ENCODE measurements around the gene CXCR3. TPM values are rescaled to one million over a fixed set of nuclear protein-coding genes. Genes with fewer than 3 reads are reported as not detected.

Gene CXCR3
- total RNA-seq (10 to 100 TPM; 12.5 to 41.5 (median 17.6) TPM), total RNA-seq (7.4 to 95.0 (median 41.8) reads per million in 29 experiments)
- total RNA-seq (2013), result 18.2 TPM

DNA sequence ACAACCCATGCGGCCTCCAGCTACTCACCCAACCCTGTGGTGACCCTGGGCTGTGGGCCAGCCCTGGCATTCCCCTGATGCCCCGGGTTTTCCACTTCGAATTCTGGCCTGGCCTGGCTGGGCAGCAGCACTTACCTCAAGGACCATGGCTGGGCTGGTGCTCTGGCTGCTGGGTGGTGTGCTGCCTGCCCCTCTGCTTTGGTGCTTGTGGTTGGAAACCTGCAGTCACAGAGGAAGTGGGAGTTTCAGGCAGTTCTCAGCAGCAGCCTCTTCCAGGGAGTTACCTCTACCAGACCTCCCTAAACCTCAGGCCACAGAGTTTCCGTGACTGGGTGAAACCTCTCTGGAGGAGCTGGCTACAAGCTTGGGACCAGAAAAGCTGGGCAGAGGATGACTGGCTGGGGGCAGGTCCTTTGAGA is at the start of gene CXCR3:
CXCR3 (minus strand) TSS at position 209 of the 419 bp plus-strand sequence; CDS start at position 147, 62 bp downstream.
- Histone ChIP-seq H3K27ac (ENCODE audit: low read length) (peak within 1 kb of the TSS; percentile 88), H3K27me3 (replicated peaks in 1 of 2; ENCODE audit: control insufficient read depth in 2 of 2, extremely low read depth in 1 of 2, insufficient read depth in 2 of 2, low read length in 1 of 2) (no peaks in the 10 kb centered on the region), H3K4me3 (ENCODE audit: control insufficient read depth in 1 of 2, extremely low read depth in 1 of 2, low read length in 1 of 2) (peak within 1 kb of the TSS; percentile 17 to 62), H3K9me3 (no peaks in the 10 kb centered on the region), H3K4me1 (ENCODE audit: control insufficient read depth in 1 of 2, extremely low read depth in 1 of 2, insufficient read depth in 2 of 2, low read length in 2 of 2) (peaks cover 3 to 87% of the 10 kb centered on the region in 2 experiments), H3K36me3 (ENCODE audit: control insufficient read depth in 2 of 2, extremely low read depth in 1 of 2, insufficient read depth in 1 of 2, low read length in 1 of 2) (peaks cover 0 to 9% of the 10 kb centered on the region in 2 donors)
- peak; percentile 39 to 62 (median 54) for ATAC-seq (replicated peaks in 1 of 4)
- peaks cover 74 to 81% (median 80%) of the 10 kb centered on the region in 3 donors for H3K4me1 Mint-ChIP-seq
- H3K27ac Mint-ChIP-seq, result peak within 1 kb of the TSS; percentile 91 to 95
- peak in 12 of 35 experiments; percentile 17 to 66 (median 38) for DNase-seq
- H3K9me3 Mint-ChIP-seq, result no peaks in the 10 kb centered on the region
- CTCF ChIA-PET, result interaction anchor here in 1 of 2 donors (0.7 to 1.1 kb wide), 2 partner anchors 18 to 34 kb away, joined by 4 read pairs; no protein-coding TSS in a partner anchor
- peaks cover 15% of the 10 kb centered on the region for H3K36me3 Mint-ChIP-seq
- POLR2A ChIA-PET, result no interaction called here
- 0% methylated on average over 2 of the region's 4 CpGs for WGBS (ENCODE audit: insufficient coverage)
- peak within 1 kb of the TSS; percentile 68 to 86 (median 79) for H3K4me3 Mint-ChIP-seq
- no peaks in the 10 kb centered on the region for H3K27me3 Mint-ChIP-seq

GRCh38 chrX:71667328-71668247 is 49.3 kb upstream of the CXCR3 start, which contains the start of gene LOC101059915:
LOC101059915 (plus strand) TSS chrX:71667546.
- Histone ChIP-seq H3K27me3 (replicated peaks in 1 of 2; ENCODE audit: control insufficient read depth in 2 of 2, extremely low read depth in 1 of 2, insufficient read depth in 2 of 2, low read length in 1 of 2) (no peaks in the 10 kb centered on the region), H3K9me3 (no peaks in the 10 kb centered on the region), H3K4me3 (ENCODE audit: control insufficient read depth in 1 of 2, extremely low read depth in 1 of 2, low read length in 1 of 2) (no peak within 1 kb of the TSS), H3K27ac (ENCODE audit: low read length) (no peak within 1 kb of the TSS), H3K4me1 (ENCODE audit: control insufficient read depth in 1 of 2, extremely low read depth in 1 of 2, insufficient read depth in 2 of 2, low read length in 2 of 2) (peaks cover 0 to 34% of the 10 kb centered on the region in 2 experiments), H3K36me3 (ENCODE audit: control insufficient read depth in 2 of 2, extremely low read depth in 1 of 2, insufficient read depth in 1 of 2, low read length in 1 of 2) (no peaks in the 10 kb centered on the region)
- ChIA-PET CTCF (no interaction called here), POLR2A (no interaction called here)
- H3K36me3 Mint-ChIP-seq, result no peaks in the 10 kb centered on the region
- H3K9me3 Mint-ChIP-seq, result no peaks in the 10 kb centered on the region
- H3K4me3 Mint-ChIP-seq, result no peak within 1 kb of the TSS
- H3K27ac Mint-ChIP-seq, result no peak within 1 kb of the TSS
- peaks cover 27 to 33% (median 32%) of the 10 kb centered on the region in 3 donors for H3K4me1 Mint-ChIP-seq
- no peaks in the 10 kb centered on the region for H3K27me3 Mint-ChIP-seq
- 94% methylated on average over 22 of the region's 50 CpGs for WGBS (ENCODE audit: insufficient coverage)
- no peak for DNase-seq
- no peak for ATAC-seq (replicated peaks in 1 of 4)

DNA sequence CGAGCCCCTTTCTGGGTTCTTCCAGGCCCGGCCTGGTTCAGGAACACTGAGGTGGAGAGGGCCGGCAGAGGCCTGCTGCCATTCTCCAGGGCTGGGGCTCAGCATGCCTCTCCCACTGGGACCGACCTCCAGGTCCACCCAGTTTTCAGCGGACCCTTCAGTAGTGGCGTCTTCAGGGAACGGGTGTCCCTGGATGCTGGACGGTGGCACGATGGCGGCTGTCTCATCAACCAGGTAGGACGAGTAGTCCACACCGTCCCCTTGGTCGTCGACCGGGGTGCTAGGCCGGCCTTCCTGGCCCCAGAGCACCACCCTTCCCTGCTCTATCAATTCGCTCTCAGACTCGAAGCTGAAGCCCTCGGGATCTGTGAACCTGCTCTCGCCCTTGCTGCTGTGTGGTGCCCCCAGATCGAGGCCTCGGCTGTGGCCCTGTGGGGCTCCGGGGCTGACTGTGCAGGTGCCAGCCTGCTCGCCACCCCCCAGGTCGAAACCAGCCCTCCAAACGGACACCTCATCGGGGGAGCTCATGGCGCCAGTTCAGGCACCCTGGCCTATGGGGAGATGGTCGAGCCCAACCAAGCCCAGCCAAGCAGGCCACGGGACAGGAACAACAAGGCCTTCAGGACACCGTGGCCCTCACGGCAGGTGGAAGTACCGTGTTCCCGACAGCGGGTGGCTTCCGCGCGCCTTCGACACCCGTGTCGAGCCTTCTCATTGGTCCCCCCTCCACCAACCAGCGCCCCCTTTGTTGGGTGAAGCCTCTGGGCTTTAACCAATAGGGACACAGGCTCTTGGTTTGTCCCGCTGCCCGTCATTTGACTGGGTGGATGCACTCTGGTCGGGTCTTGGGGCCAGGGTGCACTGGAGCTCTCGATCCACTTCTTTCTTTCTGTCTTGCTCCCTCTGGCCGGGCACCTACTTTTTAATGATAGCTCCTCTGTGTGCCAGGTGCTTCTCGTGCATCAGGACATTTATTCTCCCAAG is 48.2 kb upstream of the CXCR3 start:
- no peaks in the 10 kb centered on the region for H3K9me3 Mint-ChIP-seq
- no peaks in the 10 kb centered on the region for H3K9me3 ChIP-seq
- H3K4me3 ChIP-seq (ENCODE audit: control insufficient read depth in 1 of 2, extremely low read depth in 1 of 2, low read length in 1 of 2), result no peak overlapping the region
- DNase-seq, result no peak
- ATAC-seq (replicated peaks in 1 of 4), result no peak
- no peaks in the 10 kb centered on the region for H3K27me3 Mint-ChIP-seq
- CTCF ChIA-PET, result no interaction called here
- H3K4me1 Mint-ChIP-seq, result peaks cover 27 to 33% (median 31%) of the 10 kb centered on the region in 3 donors
- H3K36me3 Mint-ChIP-seq, result no peaks in the 10 kb centered on the region
- no peaks in the 10 kb centered on the region for H3K36me3 ChIP-seq (ENCODE audit: control insufficient read depth in 2 of 2, extremely low read depth in 1 of 2, insufficient read depth in 1 of 2, low read length in 1 of 2)
- POLR2A ChIA-PET, result no interaction called here
- H3K27ac ChIP-seq (ENCODE audit: low read length), result no peak overlapping the region
- 98% methylated on average over 9 of the region's 48 CpGs for WGBS (ENCODE audit: insufficient coverage)
- no peaks in the 10 kb centered on the region for H3K27me3 ChIP-seq (replicated peaks in 1 of 2; ENCODE audit: control insufficient read depth in 2 of 2, extremely low read depth in 1 of 2, insufficient read depth in 2 of 2, low read length in 1 of 2)
- H3K4me3 Mint-ChIP-seq, result no peak overlapping the region
- H3K4me1 ChIP-seq (ENCODE audit: control insufficient read depth in 1 of 2, extremely low read depth in 1 of 2, insufficient read depth in 2 of 2, low read length in 2 of 2), result peaks cover 0 to 37% of the 10 kb centered on the region in 2 experiments
- H3K27ac Mint-ChIP-seq, result no peak overlapping the region

DNA sequence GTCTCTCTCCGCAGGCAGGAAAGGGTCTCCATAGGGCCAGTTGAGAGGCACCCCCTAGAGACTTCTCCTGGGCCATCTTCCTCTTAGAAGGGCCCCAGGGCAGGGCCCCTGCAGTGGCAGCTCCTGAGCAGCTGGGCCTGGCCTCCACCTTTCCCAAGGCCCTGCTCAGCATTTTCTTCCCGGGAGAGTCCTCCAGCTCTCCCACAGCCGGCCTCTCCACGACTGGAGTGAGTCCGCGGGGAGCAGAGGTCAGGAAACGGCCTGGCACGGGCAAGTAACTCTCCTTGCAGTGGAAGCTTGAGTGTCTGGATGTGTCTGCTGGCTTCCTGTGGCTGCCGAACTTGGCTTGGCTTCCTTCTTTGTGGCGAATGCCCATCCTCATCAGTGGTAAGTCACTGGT is 47.4 kb upstream of the CXCR3 start:
- H3K9me3 ChIP-seq, result no peaks in the 10 kb centered on the region
- ChIA-PET POLR2A (no interaction called here), CTCF (interaction anchor here in 1 of 2 donors (0.5 kb wide), 1 partner anchor 713 kb away, joined by 6 read pairs; no protein-coding TSS in a partner anchor)
- H3K27me3 Mint-ChIP-seq, result no peaks in the 10 kb centered on the region
- DNase-seq (no peak), ATAC-seq (replicated peaks in 1 of 4) (no peak)
- no peaks in the 10 kb centered on the region for H3K36me3 Mint-ChIP-seq
- H3K4me1 ChIP-seq (ENCODE audit: control insufficient read depth in 1 of 2, extremely low read depth in 1 of 2, insufficient read depth in 2 of 2, low read length in 2 of 2), result peaks cover 0 to 29% of the 10 kb centered on the region in 2 experiments
- peaks cover 19 to 25% (median 23%) of the 10 kb centered on the region in 3 donors for H3K4me1 Mint-ChIP-seq
- no peak overlapping the region for H3K27ac ChIP-seq (ENCODE audit: low read length)
- no peak overlapping the region for H3K27ac Mint-ChIP-seq
- no peaks in the 10 kb centered on the region for H3K9me3 Mint-ChIP-seq
- no peaks in the 10 kb centered on the region for H3K36me3 ChIP-seq (ENCODE audit: control insufficient read depth in 2 of 2, extremely low read depth in 1 of 2, insufficient read depth in 1 of 2, low read length in 1 of 2)
- no peak overlapping the region for H3K4me3 Mint-ChIP-seq
- WGBS (ENCODE audit: insufficient coverage), result 80% methylated on average over 3 of the region's 10 CpGs
- H3K4me3 ChIP-seq (ENCODE audit: control insufficient read depth in 1 of 2, extremely low read depth in 1 of 2, low read length in 1 of 2), result no peak overlapping the region
- H3K27me3 ChIP-seq (replicated peaks in 1 of 2; ENCODE audit: control insufficient read depth in 2 of 2, extremely low read depth in 1 of 2, insufficient read depth in 2 of 2, low read length in 1 of 2), result no peaks in the 10 kb centered on the region

GRCh38 chrX:71664889-71665491 is 46.7 kb upstream of the CXCR3 start:
- Histone ChIP-seq H3K36me3 (ENCODE audit: control insufficient read depth in 2 of 2, extremely low read depth in 1 of 2, insufficient read depth in 1 of 2, low read length in 1 of 2) (no peaks in the 10 kb centered on the region), H3K4me1 (ENCODE audit: control insufficient read depth in 1 of 2, extremely low read depth in 1 of 2, insufficient read depth in 2 of 2, low read length in 2 of 2) (peaks cover 0 to 23% of the 10 kb centered on the region in 2 experiments), H3K4me3 (ENCODE audit: control insufficient read depth in 1 of 2, extremely low read depth in 1 of 2, low read length in 1 of 2) (no peak overlapping the region), H3K9me3 (no peaks in the 10 kb centered on the region), H3K27me3 (replicated peaks in 1 of 2; ENCODE audit: control insufficient read depth in 2 of 2, extremely low read depth in 1 of 2, insufficient read depth in 2 of 2, low read length in 1 of 2) (no peaks in the 10 kb centered on the region), H3K27ac (ENCODE audit: low read length) (no peak overlapping the region)
- WGBS (ENCODE audit: insufficient coverage), result no CpG with 5 or more reads among the region's 16 CpGs
- Mint-ChIP-seq H3K9me3 (no peaks in the 10 kb centered on the region), H3K27me3 (no peaks in the 10 kb centered on the region), H3K4me3 (no peak overlapping the region), H3K27ac (no peak overlapping the region), H3K4me1 (peaks cover 11 to 17% (median 16%) of the 10 kb centered on the region in 3 donors), H3K36me3 (no peaks in the 10 kb centered on the region)
- DNase-seq, result no peak
- POLR2A ChIA-PET, result interaction anchor here in 1 of 2 donors (0.6 kb wide), 1 partner anchor 82 kb away, joined by 7 read pairs; no protein-coding TSS in a partner anchor
- no peak for ATAC-seq (replicated peaks in 1 of 4)
- CTCF ChIA-PET, result interaction anchor here in 1 of 2 donors (0.5 to 0.7 kb wide), 2 partner anchors 101 to 713 kb away, joined by 3 to 6 read pairs; no protein-coding TSS in a partner anchor

All from T-cell (primary cell).